K562 (cell line): ENCODE measurements around the gene ARID3A. TPM values are rescaled to one million over a fixed set of nuclear protein-coding genes. Genes with fewer than 3 reads are reported as not detected.
A peak's percentile ranks its signal among the peaks of the same experiment; 100 is the strongest.

Source experiments
- ATAC-seq: fragments of 200-7000 bp; cut with Tn5 transposase; 3 replicates; pipeline ENCODE4 v1.9.1; 2020; ENCODE audit warnings: moderate library complexity
- BruUV-seq: library from RNA; stranded (reverse); fragments of 400-500 nt; replicated peaks from 2 replicates; lab custom pipeline; 2021; lab: Mats Ljungman, UMichigan
- CTCF ChIA-PET: fragments of 300-600 bp; formaldehyde crosslinking; extraction: SDS; loops from one replicate; lab custom pipeline; 2021; ENCODE audit warnings: low intra/inter-chr PET ratio; lab: Yijun Ruan, JAX
- POLR2A ChIA-PET: fragments of 300-600, 350-650 bp; sonication (Branson Sonifier 250); formaldehyde crosslinking; extraction: SDS; loops from one replicate; lab custom pipeline; 2021; ENCODE audit warnings: antibody characterized with exemption, inconsistent platforms; lab: Yijun Ruan, JAX
- DNase-seq, 4 experiments: peaks; one replicate each; pipeline versions ENCODE4 v3.0.0 to v3.0.0-alpha.2; 2011 to 2018; ENCODE audit warnings: low spot score in 3 of 4, mixed read lengths in 3 of 4; ENCODE audit errors: extremely low read depth in 1 of 4
- FAIRE-seq: peaks from 2 replicates; lab custom pipeline; 2011; peaks lifted over from hg19 to GRCh38; lab: Jason Lieb, UNC
- H2AFZ ChIP-seq: 2 replicates; pipeline ENCODE4 v1.6.0; 2011; ENCODE audit warnings: low read depth, low read length, control low read depth, inconsistent platforms
- H3K27ac ChIP-seq: fragments of 200-600 bp; 3 replicates; pipeline ENCODE4 v1.8.0; 2011; ENCODE audit warnings: low read depth, mild to moderate bottlenecking, control low read depth, inconsistent platforms, low read length, moderate library complexity, mixed read lengths; ENCODE audit errors: extremely low read depth
- H3K27me3 ChIP-seq, 2 experiments: fragments of 300-600 bp in 1 of 2; 2 replicates in 1 of 2; 3 replicates in 1 of 2; pipeline versions ENCODE4 v1.6.0 to v1.8.0; 2011; ENCODE audit warnings: inconsistent platforms in 2 of 2, low read length in 2 of 2, mild to moderate bottlenecking in 1 of 2, mixed read lengths in 1 of 2, moderate library complexity in 1 of 2; ENCODE audit not compliant: control insufficient read depth in 2 of 2, insufficient read depth in 2 of 2
- H3K36me3 ChIP-seq: fragments of 300-600 bp; 3 replicates; pipeline ENCODE4 v1.8.0; 2011; ENCODE audit warnings: mild to moderate bottlenecking, low read length, inconsistent platforms; ENCODE audit not compliant: control insufficient read depth, insufficient read depth
- H3K4me1 ChIP-seq, 2 experiments: fragments of 200-600 bp in 1 of 2; replicated peaks in 1 of 2; 2 replicates in 1 of 2; 3 replicates in 1 of 2; pipeline versions ENCODE4 v1.5.1 to v1.8.0; 2011; ENCODE audit warnings: inconsistent platforms in 2 of 2, low read length in 2 of 2, mild to moderate bottlenecking in 1 of 2, mixed read lengths in 1 of 2, moderate library complexity in 1 of 2; ENCODE audit not compliant: control insufficient read depth in 2 of 2, insufficient read depth in 2 of 2
- H3K4me2 ChIP-seq: 2 replicates; pipeline ENCODE4 v1.6.1; 2011; ENCODE audit warnings: low read length, control low read depth, inconsistent platforms, mixed read lengths; ENCODE audit not compliant: insufficient read depth
- H3K4me3 ChIP-seq: fragments of 200-600 bp; sonication (generic), shearing (Covaris generic); 2 replicates; pipeline ENCODE4 v1.5.1; 2016; ENCODE audit warnings: control low read depth, inconsistent platforms
- H3K79me2 ChIP-seq: fragments of 200-600 bp; 3 replicates; pipeline ENCODE4 v1.8.0; 2011; ENCODE audit warnings: low read length, inconsistent platforms; ENCODE audit not compliant: control insufficient read depth, insufficient read depth
- H3K9ac ChIP-seq, 2 experiments: 2 replicates each; pipeline versions ENCODE4 v1.6.0 to v1.6.1; 2011; ENCODE audit warnings: low read depth in 2 of 2, low read length in 2 of 2, control low read depth in 1 of 2, inconsistent platforms in 1 of 2, mild to moderate bottlenecking in 1 of 2, mixed read lengths in 1 of 2; ENCODE audit not compliant: insufficient read depth in 1 of 2
- H3K9me1 ChIP-seq: one replicate; pipeline ENCODE4 v1.6.0; 2011; ENCODE audit warnings: inconsistent platforms, mild to moderate bottlenecking, low read length, moderate library complexity; ENCODE audit not compliant: control insufficient read depth, insufficient read depth
- H3K9me3 ChIP-seq: replicated peaks from 2 replicates; pipeline ENCODE4 v1.5.1; 2011; ENCODE audit warnings: low read depth, low read length, inconsistent platforms; ENCODE audit not compliant: control insufficient read depth, insufficient read depth
- H4K20me1 ChIP-seq: replicated peaks from 2 replicates; pipeline ENCODE4 v1.6.1; 2011; ENCODE audit warnings: low read length, inconsistent platforms, mixed read lengths; ENCODE audit not compliant: control insufficient read depth, insufficient read depth
- ARID3A ChIP-seq: IDR thresholded peaks from 2 replicates; pipeline ENCODE4 v1.6.1; 2012; ENCODE audit warnings: low read depth, low read length, improper control_type of control experiment, borderline replicate concordance
- CEBPG ChIP-seq, 3 experiments: fragments of 200-800 bp in 1 of 3; sonication (Bioruptor generic) in 1 of 3; sonication (generic) in 1 of 3; formaldehyde crosslinking in 1 of 3; IDR thresholded peaks in 2 of 3; conservative IDR thresholded peaks in 1 of 3; 2 replicates each; pipeline versions ENCODE4 v1.6.1 to v1.8.0; 2016 to 2022; ENCODE audit warnings: missing compliant biosample characterization in 2 of 3, missing genetic modification characterization in 2 of 3, mild to moderate bottlenecking in 1 of 3, missing genetic modification reagents in 1 of 3
- CHD4 ChIP-seq: fragments of 200-600 bp; sonication (generic); IDR thresholded peaks from 3 replicates; pipeline ENCODE4 v1.6.1; 2012; ENCODE audit warnings: low read depth, mild to moderate bottlenecking, mixed read lengths, low read length, inconsistent platforms; ENCODE audit not compliant: insufficient read depth, insufficient replicate concordance, poor library complexity, severe bottlenecking
- GABPB1 ChIP-seq: sonication (generic); formaldehyde crosslinking; IDR thresholded peaks from 2 replicates; pipeline ENCODE4 v1.8.0; 2022; ENCODE audit warnings: mild to moderate bottlenecking, missing genetic modification reagents
- JUNB ChIP-seq: fragments of 450-650 bp; formaldehyde crosslinking; conservative IDR thresholded peaks from 2 replicates; pipeline ENCODE4 v1.4.0; 2020; ENCODE audit warnings: mild to moderate bottlenecking
- KAT7 ChIP-seq: sonication (generic); formaldehyde crosslinking; IDR thresholded peaks from 2 replicates; pipeline ENCODE4 v1.8.0; 2022; ENCODE audit warnings: missing genetic modification reagents, mild to moderate bottlenecking, borderline replicate concordance
- NBN ChIP-seq: fragments of 450-650 bp; IDR thresholded peaks from 2 replicates; pipeline ENCODE4 v1.6.1; 2016; ENCODE audit warnings: low read depth, mild to moderate bottlenecking
- SRSF1 ChIP-seq: fragments of 200-400 bp; formaldehyde crosslinking; IDR thresholded peaks from 2 replicates; pipeline ENCODE4 v1.6.1; 2017; ENCODE audit warnings: mild to moderate bottlenecking, low read depth, low read length, moderate library complexity
- YY1 ChIP-seq, 3 experiments: IDR thresholded peaks; 2 replicates each; pipeline ENCODE4 v1.6.1; 2011; ENCODE audit warnings: low read length in 2 of 3, mild to moderate bottlenecking in 2 of 3, moderate library complexity in 2 of 3, borderline replicate concordance in 1 of 3, control low read depth in 1 of 3, low read depth in 1 of 3; ENCODE audit not compliant: insufficient read depth in 3 of 3, insufficient replicate concordance in 2 of 3, control insufficient read depth in 1 of 3, insufficient read length in 1 of 3; ENCODE audit errors: extremely low read depth in 1 of 3
- ZBTB49 ChIP-seq: sonication (generic); formaldehyde crosslinking; IDR thresholded peaks from 2 replicates; pipeline ENCODE4 v1.8.0; 2022; ENCODE audit warnings: missing genetic modification reagents, mild to moderate bottlenecking, borderline replicate concordance
- ZEB2 ChIP-seq: fragments of 450-650 bp; IDR thresholded peaks from 2 replicates; pipeline ENCODE4 v1.6.1; 2016
- ZKSCAN1 ChIP-seq: fragments of 150-350 bp; IDR thresholded peaks from 2 replicates; pipeline ENCODE4 v1.6.1; 2016; ENCODE audit warnings: low read depth, low read length
- WGBS: fragments of 100-300 bp; shearing (Covaris generic); methylation state at CpG from one replicate; pipeline ENCODE4 v1.1.6; 2016; ENCODE audit warnings: low coverage, mixed read lengths; ENCODE audit not compliant: insufficient coverage; ENCODE audit errors: missing lambda C conversion rate; 5-methylcytosine and 5-hydroxymethylcytosine counted together
- in situ Hi-C: fragments of 300-500 bp; cut with MboI; formaldehyde crosslinking; loops from 4 replicates; pipeline ENCODE4 v1.15.0; 2018; ENCODE audit warnings: inconsistent platforms, mixed read lengths
- intact Hi-C: fragments of 100-400 bp; cut with micrococcal nuclease; formaldehyde crosslinking; loops from 2 replicates; pipeline ENCODE4 v1.14.2; 2022
- polyA plus RNA-seq, 8 experiments: library from polyadenylated mRNA; depleted of rRNA in 4 of 8; stranded (reverse) in 5 of 8; unstranded in 3 of 8; fragments of >200 nt; fragmentation: Nextera tagmentation in 2 of 8; fragmentation: Illumina TruSeq in 1 of 8; extraction: Ambion mirVana in 2 of 8; extraction: Trizol in 1 of 8; gene quantifications; 2 replicates each; pipeline versions ENCODE4 v1.2.1 to v1.2.3, GENCODE V29; 2011 to 2014; ENCODE audit warnings: inconsistent platforms in 1 of 8, missing spikeins in 1 of 8
- total RNA-seq, 7 experiments: library from RNA; depleted of rRNA in 6 of 7; stranded (reverse); fragments of >200 nt in 6 of 7; fragmentation: Illumina TruSeq in 2 of 7; extraction: Trizol in 2 of 7; gene quantifications; 2 replicates each; pipeline versions ENCODE4 v1.2.1 to v1.2.3, GENCODE V29; 2011 to 2021; ENCODE audit warnings: low replicate concordance in 1 of 7

The ARID3A gene
- total and polyA plus RNA-seq, 9 of the 15 experiments (the other 6 are each of a cell fraction or from before 2014, with no cell fraction given), result 1.4 to 118 (median 31.2) TPM

- ChIA-PET POLR2A (interaction anchor here (0.8 to 1.3 kb wide), 4 partner anchors 9 to 57 kb away, joined by 3 to 6 read pairs (median 5); no protein-coding TSS in a partner anchor), CTCF (interaction anchor here (5.7 kb wide), 1 partner anchor 57 kb away, joined by 158 read pairs; the partner anchor contains the start of gene ARID3A)
- peak overlapping the region; percentile 38 for H3K4me3 ChIP-seq
- intact Hi-C loops (loop anchor here (1.0 to 5.0 kb wide), 3 partner anchors 55 to 208 kb away; no protein-coding TSS in a partner anchor), in situ Hi-C loops (loop anchor here (5.0 kb wide), 1 partner anchor 58 kb away; no protein-coding TSS in a partner anchor)
- H3K36me3 ChIP-seq, result 0 out of 3 replicates have a peak, but pooled peaks cover under 1% of the 10 kb centered on the region
- peak overlapping the region; percentile 37 for H2AFZ ChIP-seq
- TSS peak; percentile 86 for BruUV-seq
- no peaks in the 10 kb centered on the region for H3K27me3 ChIP-seq
- H3K9me3 ChIP-seq, result no peaks in the 10 kb centered on the region
- peaks cover 26% of the 10 kb centered on the region for H3K79me2 ChIP-seq
- peaks cover 25 to 76% of the 10 kb centered on the region in 2 experiments for H3K4me1 ChIP-seq
- no peaks in the 10 kb centered on the region for H4K20me1 ChIP-seq
- H3K9me1 ChIP-seq, result no peaks in the 10 kb centered on the region
- peak overlapping the region; percentile 80 to 94 for H3K9ac ChIP-seq
- WGBS, result 4% methylated on average over 27 of the region's 32 CpGs
- H3K4me2 ChIP-seq, result peak overlapping the region; percentile 86
- peak overlapping the region; percentile 85 for H3K27ac ChIP-seq
- peak; percentile 86 for ATAC-seq
- peak; percentile 94 for FAIRE-seq
- DNase-seq, result peak; percentile 85 to 98 (median 88)
- TF ChIP-seq CEBPG (CRISPR knock-in tag; IDR thresholded peaks at IDR 0.05), result peak; percentile 38; the same call in 1 of the 2 replicates
- no peak for TF ChIP-seq CEBPG (tag; conservative IDR thresholded peaks at IDR 0.05 in 1 of 2, IDR thresholded peaks at IDR 0.05 in 1 of 2)
- TF ChIP-seq ZKSCAN1, result no peak
- no peak; the same call in 1 of the 2 replicates for TF ChIP-seq GABPB1 (CRISPR knock-in tag)
- no peak for TF ChIP-seq ZEB2
- TF ChIP-seq YY1 (IDR thresholded peaks at IDR 0.05; ENCODE audit: borderline replicate concordance in 1 of 3, control insufficient read depth in 1 of 3, extremely low read depth in 1 of 3, insufficient read depth in 3 of 3, insufficient read length in 1 of 3, insufficient replicate concordance in 2 of 3, low read depth in 1 of 3, low read length in 2 of 3), result peak in 1 of 3 experiments; percentile 28
- TF ChIP-seq ZBTB49 (CRISPR knock-in tag), result no peak
- no peak for TF ChIP-seq SRSF1
- 0 out of 2 replicates have a peak, but pooled peaks have one; percentile 44 for TF ChIP-seq KAT7 (CRISPR knock-in tag)
- TF ChIP-seq NBN, result no peak; the same call in 1 of the 2 replicates
- no peak for TF ChIP-seq ARID3A
- no peak for TF ChIP-seq CHD4
- TF ChIP-seq JUNB (CRISPR knock-in tag), result no peak
Measured at GRCh38 chr19:980133-980998, 54.5 kb downstream of the ARID3A start.
